Hematopoietic multipotent progenitor cell treated with erythropoietin and hydrocortisone succinate and interleukin-3 and kit ligand, for 17 days (in vitro differentiated cells): ENCODE data around the gene CATSPERD.

Experiments
- DNase-seq: peaks from one replicate; pipeline ENCODE4 v3.0.0-alpha.2; 2015; ENCODE audit warnings: low spot score

The CATSPERD gene, protein sequence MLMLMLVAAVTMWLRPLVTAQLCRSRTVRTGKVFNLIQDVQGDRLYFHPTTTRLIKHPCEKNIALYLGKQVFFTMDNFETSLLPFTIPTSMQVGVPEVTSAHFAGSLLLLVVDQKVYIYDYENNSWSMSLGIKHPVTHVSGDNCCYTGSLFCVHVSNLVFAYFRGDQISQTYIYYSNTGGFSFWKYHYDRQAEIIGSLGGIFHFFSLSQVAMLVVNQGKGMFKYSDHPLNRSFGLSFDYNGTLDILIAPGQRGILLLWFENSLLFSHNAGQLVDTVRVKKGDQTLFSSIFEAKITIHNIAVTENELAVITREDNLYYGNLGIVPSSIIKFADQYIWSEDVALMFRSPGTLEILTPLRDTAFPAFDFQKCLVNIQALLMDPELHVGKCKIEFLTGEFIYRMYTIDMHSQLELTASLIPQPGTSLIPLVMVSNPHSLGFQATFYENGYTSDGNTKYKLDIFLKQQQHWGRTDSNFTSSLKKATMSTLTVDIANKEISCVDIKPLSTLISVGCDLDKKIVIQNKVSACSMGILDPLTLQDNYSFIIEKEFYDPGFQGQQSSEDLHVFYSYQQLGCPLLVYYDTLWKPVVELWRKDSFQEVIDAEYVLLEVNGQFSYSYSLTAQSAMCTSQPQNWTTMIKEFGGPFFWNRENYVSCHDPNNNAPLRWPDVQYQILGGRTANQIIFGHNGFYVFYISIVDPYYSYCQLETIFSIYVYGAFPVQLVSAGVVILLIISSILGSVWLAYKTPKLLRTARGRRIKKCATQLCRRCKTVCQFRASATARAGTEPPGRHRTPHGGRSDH

DNA sequence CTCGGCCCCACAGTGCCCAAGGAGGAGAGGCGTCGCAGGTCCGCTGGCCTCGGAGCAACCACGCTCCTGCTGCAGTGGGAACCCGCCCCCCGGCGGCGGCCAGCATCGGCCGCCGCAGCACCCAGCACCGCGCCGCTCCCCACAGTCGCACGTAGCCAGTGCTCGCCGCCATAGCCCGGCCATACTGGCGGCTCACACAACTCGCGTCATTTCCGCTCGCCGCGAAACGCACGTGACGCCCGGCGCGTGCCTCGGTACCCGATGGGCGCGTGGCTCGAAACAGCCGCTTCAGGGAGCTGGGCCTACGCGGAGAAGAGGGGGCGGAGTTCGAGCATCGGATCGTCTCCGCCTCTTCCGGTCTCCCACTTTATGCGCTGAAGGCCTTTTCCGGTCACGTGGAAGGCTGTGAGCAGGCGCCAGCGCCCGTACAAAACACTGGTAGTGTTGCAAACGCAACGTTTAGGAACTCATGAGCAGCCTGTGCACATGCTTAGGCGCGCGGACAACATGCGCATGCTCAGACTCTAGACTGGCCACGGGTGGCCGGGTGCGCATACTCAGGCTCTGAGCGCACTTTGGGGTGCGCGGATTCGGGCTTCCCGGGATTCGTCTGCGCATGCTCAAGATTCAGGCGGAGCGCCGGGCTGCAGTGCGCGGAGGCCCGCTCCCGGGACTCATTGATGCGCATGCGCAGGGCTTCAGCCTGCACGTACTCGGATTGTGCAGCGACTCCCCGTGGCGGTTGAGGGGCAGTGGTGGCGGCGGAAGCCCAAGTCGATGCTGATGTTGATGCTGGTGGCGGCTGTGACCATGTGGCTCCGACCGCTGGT lies at the start of gene CATSPERD, which contains the start of gene LONP1:
Gene CATSPERD (plus strand): TSS at position 677 of the 830 bp plus-strand sequence. CDS start 101 bp downstream, at position 778.
Gene LONP1 (minus strand): TSS at position 186 of the 830 bp plus-strand sequence. CDS start 14 bp downstream, at position 172.
- DNase-seq = peak; percentile 99

GRCh38 chr19:5671600-5671999 lies 48.8 kb upstream of the CATSPERD start:
- no peak for DNase-seq

- no peak for DNase-seq
Measured at GRCh38 chr19:5672708-5673459, 47.6 kb upstream of the CATSPERD start.

- DNase-seq = no peak
Measured at GRCh38 chr19:5673752-5674151, 46.7 kb upstream of the CATSPERD start.

DNA sequence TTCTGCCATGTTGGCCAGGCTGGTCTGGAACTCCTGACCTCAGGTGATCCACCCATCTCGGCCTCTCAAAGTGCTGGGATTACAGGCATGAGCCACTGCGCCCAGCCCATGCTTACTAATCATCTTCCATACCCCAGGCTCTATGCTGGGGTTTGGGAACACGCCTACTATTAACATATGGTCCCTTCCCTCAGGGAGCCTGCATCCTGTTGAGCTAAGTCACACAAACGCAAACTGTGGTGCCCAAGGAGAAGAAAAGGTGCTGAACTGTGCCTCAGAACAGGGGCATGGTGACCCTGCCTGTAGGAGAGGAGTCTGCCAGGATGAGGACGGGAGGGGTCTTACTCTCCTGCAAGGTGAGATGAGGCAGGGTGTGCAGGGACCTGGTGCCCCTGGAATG lies 45.7 kb upstream of the CATSPERD start:
- no peak for DNase-seq

GRCh38 chr19:5676105-5676771 lies 44.2 kb upstream of the CATSPERD start:
- no peak for DNase-seq

DNA sequence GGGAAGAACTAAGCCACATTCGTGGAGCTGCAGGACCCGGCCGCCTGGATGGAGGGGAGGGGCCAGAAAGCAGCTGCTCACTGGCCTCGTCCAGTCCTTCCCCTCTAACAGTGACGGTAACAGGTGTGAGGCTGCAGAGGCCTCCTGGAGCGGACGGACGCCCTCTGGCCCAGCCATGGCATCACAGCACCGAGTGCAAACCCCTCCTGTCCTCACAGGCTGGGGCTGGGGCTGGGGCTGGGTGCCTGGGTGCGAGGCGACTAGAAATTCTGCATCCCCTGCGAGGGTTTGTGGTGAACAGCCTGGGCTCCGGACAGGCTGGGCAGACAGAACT lies 43.7 kb upstream of the CATSPERD start:
- no peak for DNase-seq

- DNase-seq = no peak
Measured at GRCh38 chr19:5677136-5677535, 43.3 kb upstream of the CATSPERD start.

GRCh38 chr19:5677580-5677979 lies 42.9 kb upstream of the CATSPERD start:
- no peak for DNase-seq

- DNase-seq = no peak
Measured at GRCh38 chr19:5678071-5678718, 42.2 kb upstream of the CATSPERD start.

DNA sequence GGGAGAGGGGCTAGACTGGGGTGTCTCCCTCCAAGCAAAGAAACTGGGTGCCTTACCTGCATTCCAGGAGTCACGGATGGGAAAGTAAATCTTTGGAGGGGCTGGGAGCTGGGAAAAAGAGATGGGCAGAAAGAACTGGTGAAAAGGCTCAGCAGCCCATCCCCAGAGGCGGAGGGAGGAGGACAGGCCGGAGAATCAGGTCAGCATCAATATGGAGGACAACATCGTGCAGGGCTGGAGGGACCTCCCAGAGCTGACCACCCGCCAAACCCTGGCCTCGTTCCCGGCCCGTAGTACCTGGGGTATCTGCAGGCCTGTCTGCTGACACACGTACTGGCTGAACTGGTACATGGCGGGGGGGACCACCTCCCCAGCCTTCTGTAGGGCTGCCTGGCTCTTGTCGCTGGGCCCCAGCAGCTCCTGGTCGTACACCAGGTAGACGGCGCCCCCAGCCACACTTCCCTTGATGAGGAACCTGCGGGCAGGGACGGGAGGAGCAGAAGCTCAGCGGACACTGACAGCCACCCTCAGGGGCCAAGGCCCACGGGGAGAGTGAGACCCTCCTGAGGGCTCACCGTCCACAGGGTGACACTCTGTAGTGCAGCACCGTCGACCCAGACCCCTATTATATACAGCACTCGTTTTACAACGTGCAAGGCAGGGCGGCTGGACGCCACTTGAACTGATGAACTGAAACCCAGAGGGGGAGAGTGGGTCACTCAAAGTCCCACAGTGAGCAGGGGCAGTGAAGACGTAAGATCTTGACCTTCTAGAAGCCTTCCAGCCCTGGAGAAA lies 41.0 kb upstream of the CATSPERD start:
- DNase-seq = no peak

GRCh38 chr19:5680084-5680436 lies 40.4 kb upstream of the CATSPERD start:
- DNase-seq = no peak

DNA sequence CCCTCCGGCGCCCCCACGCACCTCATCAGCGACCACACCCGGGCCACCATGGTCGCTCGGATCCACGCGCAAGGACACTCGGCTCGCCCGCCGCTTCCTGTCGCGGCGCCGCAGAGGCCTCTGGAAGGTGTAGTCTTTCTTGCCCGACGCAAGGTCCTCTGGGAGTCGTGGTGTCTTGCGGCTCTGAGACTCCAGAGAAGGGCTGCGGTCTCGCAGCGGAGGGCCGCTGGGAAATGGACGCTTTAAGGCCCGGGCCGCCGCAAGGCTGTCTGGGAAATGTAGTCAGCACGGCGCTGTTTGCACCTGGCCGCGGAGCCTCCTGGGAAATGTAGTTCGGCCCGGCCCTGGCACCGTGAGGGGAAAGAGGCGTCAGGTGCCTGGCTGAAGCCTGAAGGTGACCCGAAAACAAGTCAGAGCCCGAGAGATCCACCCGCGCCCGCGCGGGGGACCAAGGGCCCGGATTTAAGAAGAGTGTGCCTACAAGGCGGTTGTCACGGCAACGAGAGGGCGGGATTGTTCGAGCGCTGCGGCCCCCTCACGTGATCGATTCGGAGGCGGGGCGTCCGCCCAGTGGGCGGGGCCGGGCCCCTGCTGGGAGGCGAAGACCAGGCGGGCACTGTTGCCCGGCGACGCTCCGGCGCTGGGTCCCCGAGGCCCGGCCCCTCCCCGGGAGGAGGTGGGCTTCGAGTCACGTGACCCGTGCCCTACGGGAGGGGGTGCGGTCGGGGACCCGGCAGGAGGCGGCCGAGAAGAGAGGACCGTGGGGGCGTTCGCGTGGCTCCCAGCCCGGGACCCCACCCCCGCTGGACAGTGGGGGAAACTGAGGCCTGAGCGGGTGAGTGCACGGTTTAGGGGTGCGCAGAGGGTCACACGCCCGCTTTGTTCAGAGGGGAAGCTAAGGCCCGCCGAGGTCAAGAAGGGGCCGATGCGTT lies 39.7 kb upstream of the CATSPERD start, which contains the start of the genes HSD11B1L and MICOS13:
Gene HSD11B1L (plus strand): TSS at position 591 of the 932 bp plus-strand sequence. CDS start 3,806 bp downstream, outside the sequence.
Gene MICOS13 (minus strand): TSS at position 80 of the 932 bp plus-strand sequence. CDS start 30 bp downstream, at position 50.
- DNase-seq = peak; percentile 99

- DNase-seq = no peak
Measured at GRCh38 chr19:5681391-5682106, 38.9 kb upstream of the CATSPERD start.

GRCh38 chr19:5682107-5682482 lies 38.3 kb upstream of the CATSPERD start:
- no peak for DNase-seq

- DNase-seq = no peak
Measured at GRCh38 chr19:5683177-5683886, 37.1 kb upstream of the CATSPERD start.
